Loucy (cell line): ENCODE data around the gene ZDHHC7.

ENCODE experiments used
- CTCF ChIP-seq: fragments of 200-600 bp; sonication (generic); conservative IDR thresholded peaks from 2 replicates; pipeline ENCODE4 v1.5.1; 2014; ENCODE audit warnings: mild to moderate bottlenecking, antibody characterized with exemption, low read length
- EZH2phosphoT487 ChIP-seq: fragments of 200-600 bp; IDR thresholded peaks from 2 replicates; pipeline ENCODE4 v1.6.1; 2018; ENCODE audit warnings: antibody characterized with exemption, mild to moderate bottlenecking, moderate library complexity, borderline replicate concordance

GRCh38 chr16:84949772-84950436, 61.4 kb downstream of the ZDHHC7 start:
- TF ChIP-seq CTCF, result no peak
- no peak for TF ChIP-seq EZH2phosphoT487
